Esophagus squamous epithelium (tissue), 4 donors: ENCODE data around the gene RPL3.

ENCODE experiments used
- CTCF ChIP-seq, 6 experiments: fragments of 450-650 bp in 4 of 6; fragments of 200-600 bp in 2 of 6; sonication (generic) in 2 of 6; IDR thresholded peaks; one replicate each; pipeline ENCODE4 v1.5.1; 2016 to 2019; ENCODE audit warnings: antibody characterized with exemption in 6 of 6, mild to moderate bottlenecking in 4 of 6, moderate library complexity in 4 of 6
- POLR2A ChIP-seq, 4 donors: fragments of 450-650 bp; IDR thresholded peaks; one replicate each; pipeline ENCODE4 v1.6.1; 2017; ENCODE audit warnings: antibody characterized with exemption in 4 of 4, mild to moderate bottlenecking in 4 of 4, moderate library complexity in 3 of 4

- no peak for TF ChIP-seq CTCF (IDR thresholded peaks at IDR 0.05)
- TF ChIP-seq POLR2A (IDR thresholded peaks at IDR 0.05): no peak
These were observed 16.9 kb downstream of the RPL3 start for GRCh38 chr22:39302431-39302960.
